AG04449 (cell line): ENCODE measurements around the gene KRTAP5-2.
"Not testable (repeated sequence)": the region's sequence is repeated elsewhere in the genome, so short reads cannot be mapped to it uniquely, and the experiment has no call there.

ENCODE experiments used
- CTCF ChIA-PET: fragments of 350-600 bp; formaldehyde crosslinking; extraction: SDS; loops from one replicate; lab custom pipeline; 2021; ENCODE audit warnings: antibody characterized with exemption; lab: Yijun Ruan, JAX
- POLR2A ChIA-PET: fragments of 400-600, 350-600 bp; formaldehyde crosslinking; extraction: SDS; loops from one replicate; lab custom pipeline; 2020; ENCODE audit warnings: antibody characterized with exemption, inconsistent platforms; lab: Yijun Ruan, JAX
- DNase-seq: peaks from one replicate; pipeline ENCODE4 v3.0.0-alpha.2; 2010; ENCODE audit warnings: low read depth, low spot score
- H3K4me3 ChIP-seq: 2 replicates; pipeline ENCODE4 v1.5.1; 2011; ENCODE audit warnings: low read depth, mild to moderate bottlenecking, control low read depth, low read length
- TF ChIP-seq, protein P1 (sequence below): IDR thresholded peaks from one replicate; pipeline ENCODE4 v1.5.1; 2011; ENCODE audit warnings: mild to moderate bottlenecking, moderate library complexity, low read length, control low read depth, inconsistent platforms; ENCODE audit not compliant: insufficient read depth; ENCODE audit errors: missing control alignments

The KRTAP5-2 gene

DNA sequence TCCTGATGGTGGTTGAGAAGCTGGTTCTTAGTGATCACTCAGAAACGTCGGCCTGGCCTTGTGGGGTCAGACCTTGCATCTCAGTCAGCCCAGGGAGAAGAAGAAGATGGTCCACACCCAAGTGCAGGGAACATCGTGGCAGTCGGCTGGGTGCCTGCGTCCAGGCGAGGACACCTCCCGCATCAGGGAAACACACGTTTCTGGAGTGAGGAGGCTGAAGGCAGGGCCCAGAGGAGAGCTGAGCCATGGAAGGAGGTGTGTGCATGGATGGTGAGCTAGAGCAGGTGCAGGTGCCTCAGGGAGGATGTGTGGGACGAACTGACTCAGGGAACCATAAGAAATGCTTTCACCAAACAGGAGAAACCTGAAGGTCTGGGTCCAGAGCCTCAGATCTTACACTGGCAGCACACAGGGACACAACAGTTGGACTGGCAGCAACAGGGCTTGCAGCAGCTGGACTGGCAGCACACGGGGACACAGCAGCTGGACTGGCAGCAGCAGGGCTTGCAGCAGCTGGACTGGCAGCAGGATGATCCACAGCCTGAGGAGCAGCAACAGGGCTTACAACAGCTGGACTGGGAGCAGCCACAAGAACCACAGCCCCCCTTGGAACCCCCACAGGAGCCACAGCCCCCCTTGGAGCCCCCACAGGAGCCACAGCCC lies 632 bp downstream of the KRTAP5-2 start:
- TF ChIP-seq, protein P1, sequence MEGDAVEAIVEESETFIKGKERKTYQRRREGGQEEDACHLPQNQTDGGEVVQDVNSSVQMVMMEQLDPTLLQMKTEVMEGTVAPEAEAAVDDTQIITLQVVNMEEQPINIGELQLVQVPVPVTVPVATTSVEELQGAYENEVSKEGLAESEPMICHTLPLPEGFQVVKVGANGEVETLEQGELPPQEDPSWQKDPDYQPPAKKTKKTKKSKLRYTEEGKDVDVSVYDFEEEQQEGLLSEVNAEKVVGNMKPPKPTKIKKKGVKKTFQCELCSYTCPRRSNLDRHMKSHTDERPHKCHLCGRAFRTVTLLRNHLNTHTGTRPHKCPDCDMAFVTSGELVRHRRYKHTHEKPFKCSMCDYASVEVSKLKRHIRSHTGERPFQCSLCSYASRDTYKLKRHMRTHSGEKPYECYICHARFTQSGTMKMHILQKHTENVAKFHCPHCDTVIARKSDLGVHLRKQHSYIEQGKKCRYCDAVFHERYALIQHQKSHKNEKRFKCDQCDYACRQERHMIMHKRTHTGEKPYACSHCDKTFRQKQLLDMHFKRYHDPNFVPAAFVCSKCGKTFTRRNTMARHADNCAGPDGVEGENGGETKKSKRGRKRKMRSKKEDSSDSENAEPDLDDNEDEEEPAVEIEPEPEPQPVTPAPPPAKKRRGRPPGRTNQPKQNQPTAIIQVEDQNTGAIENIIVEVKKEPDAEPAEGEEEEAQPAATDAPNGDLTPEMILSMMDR = no peak
- DNase-seq = no peak
- H3K4me3 ChIP-seq = no peak overlapping the region
- ChIA-PET POLR2A (no interaction called here), CTCF (interaction anchor here (0.6 to 10.7 kb wide), 15 partner anchors 8 to 469 kb away, joined by 3 to 103 read pairs (median 4); partner anchors contain the start of gene KRTAP5-1)

DNA sequence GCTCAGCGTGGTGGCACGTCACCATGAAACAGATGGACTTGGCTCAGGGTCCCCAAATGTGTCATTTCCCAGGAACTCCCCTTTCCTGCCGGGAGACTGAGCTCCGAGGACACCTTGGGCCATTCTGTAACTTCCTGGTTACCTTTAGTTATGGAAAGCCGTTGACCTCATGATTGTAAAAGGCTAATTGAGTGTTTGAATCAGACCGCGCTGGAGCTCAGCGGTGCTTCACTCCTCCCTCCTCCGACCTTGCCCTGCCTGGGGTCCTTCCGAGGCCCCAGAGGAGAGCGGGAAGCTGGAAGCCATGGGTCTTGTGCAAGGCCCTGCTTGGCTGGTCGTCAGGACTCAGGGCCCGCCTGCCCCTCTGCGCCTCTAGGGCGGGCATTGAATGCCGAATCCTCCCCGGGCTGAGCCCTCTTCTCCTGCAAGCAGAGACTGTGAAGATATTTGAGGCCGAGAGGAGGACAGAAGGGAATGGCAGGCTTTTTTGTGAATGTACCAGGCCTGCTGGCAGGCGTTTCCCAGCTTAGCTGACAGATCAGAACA lies 1.4 kb downstream of the KRTAP5-2 start:
- DNase-seq, H3K4me3 ChIP-seq, POLR2A ChIA-PET: not testable (repeated sequence)
- CTCF ChIA-PET = interaction anchor here (0.9 to 10.7 kb wide), 13 partner anchors 8 to 405 kb away, joined by 3 to 103 read pairs (median 15); partner anchors contain the start of gene KRTAP5-1

DNA sequence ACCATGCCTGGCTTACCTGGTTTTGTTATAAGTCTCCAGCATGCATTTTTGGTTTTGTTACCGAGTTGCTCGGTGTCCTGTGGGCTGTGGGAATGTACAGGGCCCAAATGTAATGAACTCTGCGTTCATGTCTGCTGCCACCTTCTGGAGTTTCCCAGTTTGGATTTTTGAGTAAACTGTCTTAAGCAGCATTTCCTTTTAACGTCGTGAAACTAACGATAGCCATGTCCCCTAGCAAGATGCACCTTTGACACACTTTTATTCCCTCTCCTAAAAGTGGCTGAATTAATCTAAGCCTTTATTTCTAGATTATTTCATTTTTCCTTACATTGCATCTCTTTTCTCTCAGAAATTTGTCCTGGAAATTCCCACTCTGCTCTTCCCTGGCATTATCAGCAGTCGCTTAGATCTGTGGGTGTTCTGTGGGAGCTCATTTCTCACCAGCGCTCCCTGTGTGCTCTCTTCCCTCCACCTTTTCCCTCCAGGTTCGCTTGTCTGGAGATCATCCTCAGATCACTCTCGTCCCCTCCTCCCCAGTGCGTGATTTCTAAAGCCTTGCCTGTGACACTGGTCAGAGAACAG lies 2.0 kb downstream of the KRTAP5-2 start:
- CTCF ChIA-PET = interaction anchor here (0.7 to 10.7 kb wide), 19 partner anchors 7 to 555 kb away, joined by 3 to 103 read pairs (median 7); partner anchors contain the start of gene KRTAP5-1
- POLR2A ChIA-PET, H3K4me3 ChIP-seq, DNase-seq: not testable (repeated sequence)

DNA sequence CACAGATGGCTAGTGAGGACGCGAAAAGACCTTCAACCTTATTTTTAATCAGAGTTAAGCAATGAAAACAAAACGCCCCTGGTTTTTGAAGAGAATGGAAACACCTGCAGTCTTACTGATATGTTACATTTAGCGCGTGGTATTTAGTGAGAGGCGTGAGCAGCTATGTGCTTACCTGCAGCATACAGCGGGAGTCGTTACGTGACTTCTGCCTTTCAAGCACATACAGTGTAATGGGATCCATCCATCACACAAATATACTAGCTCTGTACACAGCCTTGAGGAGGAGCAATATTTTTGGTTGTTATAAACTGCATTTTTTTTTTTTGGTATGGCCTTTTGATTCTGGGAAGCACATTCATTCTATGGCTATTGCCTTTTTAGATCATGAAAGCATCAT lies 5.5 kb downstream of the KRTAP5-2 start:
- CTCF ChIA-PET = interaction anchor here (0.8 to 10.7 kb wide), 3 partner anchors 18 to 60 kb away, joined by 3 to 103 read pairs (median 49); no protein-coding TSS in a partner anchor
- no peak for DNase-seq

DNA sequence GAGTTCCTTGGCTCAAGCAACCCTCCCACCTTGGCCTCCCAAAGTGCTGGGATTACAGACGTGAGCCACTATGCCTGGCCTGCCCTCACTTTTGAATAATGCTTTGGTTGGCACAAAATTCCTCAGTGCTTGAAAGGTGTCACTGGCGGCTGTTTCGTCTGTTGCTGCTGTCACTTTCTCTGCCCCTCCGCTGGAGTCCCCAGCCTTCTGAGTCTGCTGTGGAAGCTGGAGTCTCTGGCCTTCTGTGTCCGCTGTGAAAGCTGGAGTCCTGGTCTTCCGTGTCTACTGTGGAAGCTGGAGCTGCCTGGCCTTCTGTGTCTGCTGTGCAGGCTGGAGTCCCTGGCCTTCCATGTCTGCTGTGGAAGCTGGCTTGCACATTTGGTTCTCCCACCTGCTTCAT lies 8.1 kb downstream of the KRTAP5-2 start:
- no peak for DNase-seq
- TF ChIP-seq, protein P1 = no peak
- ChIA-PET CTCF (interaction anchor here (2.2 to 10.7 kb wide), 2 partner anchors 7 to 15 kb away, joined by 8 to 103 read pairs; no protein-coding TSS in a partner anchor), POLR2A (no interaction called here)
- H3K4me3 ChIP-seq = no peak overlapping the region

More for the DNA sequence above, 5.5 kb downstream of the KRTAP5-2 start:
- no peak overlapping the region for H3K4me3 ChIP-seq
- TF ChIP-seq, protein P1 = no peak
- POLR2A ChIA-PET = interaction anchor here (0.7 kb wide), 1 partner anchor 357 kb away, joined by 3 read pairs; no protein-coding TSS in a partner anchor

DNA sequence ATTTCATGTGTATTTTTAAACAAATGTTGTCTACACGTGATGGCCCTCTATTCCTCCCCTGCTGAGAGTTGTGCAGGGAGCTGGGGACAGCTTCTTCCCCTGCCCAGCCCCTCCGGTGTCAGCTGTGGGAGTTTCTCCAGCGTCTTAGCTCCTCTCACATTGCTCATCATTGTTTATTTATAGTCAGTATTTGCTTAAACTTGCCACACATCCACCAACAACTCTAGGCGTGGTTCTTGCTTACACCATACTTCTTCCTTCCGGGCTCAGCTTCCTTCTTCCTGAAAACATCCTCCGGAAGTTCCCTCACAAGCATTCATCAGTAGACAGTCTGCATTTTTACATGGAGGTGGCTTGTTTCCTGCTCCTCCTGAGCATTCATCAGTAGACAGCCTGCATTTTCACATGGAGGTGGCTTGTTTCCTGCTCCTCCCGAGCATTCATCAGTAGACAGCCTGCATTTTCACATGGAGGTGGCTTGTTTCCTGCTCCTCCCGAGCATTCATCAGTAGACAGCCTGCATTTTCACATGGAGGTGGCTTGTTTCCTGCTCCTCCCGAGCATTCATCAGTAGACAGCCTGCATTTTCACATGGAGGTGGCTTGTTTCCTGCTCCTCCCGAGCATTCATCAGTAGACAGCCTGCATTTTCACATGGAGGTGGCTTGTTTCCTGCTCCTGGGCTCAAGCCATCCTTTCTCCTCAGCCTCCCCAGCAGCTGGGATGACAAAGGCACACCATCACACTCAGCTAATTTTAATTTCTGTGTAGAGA lies 8.7 kb downstream of the KRTAP5-2 start:
- H3K4me3 ChIP-seq, DNase-seq, POLR2A ChIA-PET: not testable (repeated sequence)
- CTCF ChIA-PET = interaction anchor here (1.1 to 10.7 kb wide), 6 partner anchors 8 to 64 kb away, joined by 4 to 103 read pairs (median 8); no protein-coding TSS in a partner anchor

DNA sequence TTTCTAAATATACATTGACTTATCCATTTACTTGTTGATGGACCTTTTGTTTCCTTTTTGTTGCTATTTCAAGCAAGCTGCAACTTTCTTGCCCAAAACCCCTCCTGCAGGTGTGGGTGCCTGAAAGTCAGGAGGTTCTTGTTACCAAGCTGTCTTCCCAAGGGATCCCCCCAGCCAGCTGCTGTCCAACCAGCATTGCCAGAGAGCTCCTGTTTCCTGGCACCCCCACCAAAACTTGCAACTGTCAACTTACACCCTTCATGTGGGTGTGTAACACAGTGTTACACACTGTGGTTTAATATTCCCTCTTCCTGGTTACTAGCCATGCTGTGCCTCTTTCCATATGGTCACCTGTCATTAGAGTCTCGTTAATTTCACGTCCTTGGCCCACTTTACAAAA lies 11.4 kb downstream of the KRTAP5-2 start:
- POLR2A ChIA-PET = no interaction called here
- no peak overlapping the region for H3K4me3 ChIP-seq
- no peak for DNase-seq
- CTCF ChIA-PET = interaction anchor here (0.9 to 5.7 kb wide), 3 partner anchors 9 to 13 kb away, joined by 4 to 37 read pairs (median 4); no protein-coding TSS in a partner anchor
- TF ChIP-seq, protein P1 = no peak

DNA sequence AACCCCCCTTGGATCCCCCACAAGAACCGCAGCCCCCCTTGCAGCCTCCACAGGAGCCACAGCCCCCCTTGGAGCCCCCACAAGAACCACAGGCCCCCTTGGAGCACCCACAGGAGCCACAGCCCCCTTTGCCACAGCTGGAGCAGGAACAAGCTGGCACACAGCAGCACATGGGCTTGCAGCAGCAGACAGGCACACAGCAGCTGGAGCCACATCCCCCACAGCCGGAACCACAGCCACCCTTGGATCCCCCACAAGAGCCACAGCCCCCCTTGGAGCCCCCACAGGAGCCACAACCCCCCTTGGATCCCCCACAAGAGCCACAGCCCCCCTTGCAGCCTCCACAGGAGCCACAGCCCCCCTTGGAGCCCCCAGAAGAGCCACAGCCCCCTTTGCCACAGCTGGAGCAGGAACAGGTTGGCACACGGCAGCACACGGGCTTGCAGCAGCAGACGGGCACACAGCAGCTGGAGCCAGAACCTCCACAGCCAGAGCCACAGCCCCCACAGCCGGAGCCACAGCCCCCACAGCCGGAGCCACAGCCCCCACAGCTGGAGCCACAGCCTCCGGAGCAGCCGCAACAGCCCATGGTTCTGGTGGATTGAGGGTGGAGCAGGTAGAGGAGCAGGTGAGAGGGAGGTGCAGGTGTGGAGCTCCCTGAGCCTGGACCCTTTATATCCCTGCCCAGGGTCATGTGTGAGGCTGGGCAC lies 13.3 kb downstream of the KRTAP5-2 start, which contains the start of gene KRTAP5-1:
TSS of gene KRTAP5-1 (minus strand) at position 623 of the 710 bp plus-strand sequence. CDS start at position 589, 34 bp downstream.
- POLR2A ChIA-PET, H3K4me3 ChIP-seq, DNase-seq: not testable (repeated sequence)
- CTCF ChIA-PET = interaction anchor here (5.7 kb wide), 1 partner anchor 10 kb away, joined by 37 read pairs; no protein-coding TSS in a partner anchor

DNA sequence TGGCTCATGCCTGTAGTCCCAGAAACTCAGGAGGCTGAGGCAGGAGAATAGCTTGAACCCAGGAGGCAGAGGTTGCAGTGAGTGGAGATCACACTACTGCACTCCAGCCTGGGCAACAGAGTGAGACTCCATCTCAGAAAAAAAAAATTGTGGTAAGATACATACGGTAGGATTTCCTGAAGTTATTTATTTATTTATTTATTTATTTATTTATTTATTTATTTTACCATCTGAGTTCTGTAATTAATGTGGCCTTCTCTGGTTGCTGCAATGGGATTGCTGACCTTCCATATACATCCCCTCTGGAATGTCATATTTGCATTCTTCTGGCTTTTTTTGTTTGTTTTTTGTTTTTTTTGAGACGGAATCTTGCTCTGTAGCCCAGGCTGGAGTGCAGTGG lies 15.2 kb downstream of the KRTAP5-2 start:
- CTCF ChIA-PET = interaction anchor here (1.2 to 5.7 kb wide), 2 partner anchors 8 to 12 kb away, joined by 4 to 37 read pairs; no protein-coding TSS in a partner anchor
- POLR2A ChIA-PET = interaction anchor here (0.6 kb wide), 1 partner anchor 41 kb away, joined by 3 read pairs; no protein-coding TSS in a partner anchor
- DNase-seq, H3K4me3 ChIP-seq: not testable (repeated sequence)
